PC-9 (cell line): ENCODE results near the gene WNT9A.

Experiments used
- EZH2 ChIP-seq: fragments of 200-600 bp; sonication (generic); IDR thresholded peaks from 2 replicates; pipeline ENCODE4 v1.8.0; 2017; ENCODE audit warnings: antibody characterized with exemption, low read depth
- TF ChIP-seq, protein P1 (sequence below): fragments of 200-600 bp; sonication (generic); conservative IDR thresholded peaks from 2 replicates; pipeline ENCODE4 v1.6.1; 2017; ENCODE audit warnings: mixed run types, antibody characterized with exemption, mild to moderate bottlenecking, moderate library complexity

DNA sequence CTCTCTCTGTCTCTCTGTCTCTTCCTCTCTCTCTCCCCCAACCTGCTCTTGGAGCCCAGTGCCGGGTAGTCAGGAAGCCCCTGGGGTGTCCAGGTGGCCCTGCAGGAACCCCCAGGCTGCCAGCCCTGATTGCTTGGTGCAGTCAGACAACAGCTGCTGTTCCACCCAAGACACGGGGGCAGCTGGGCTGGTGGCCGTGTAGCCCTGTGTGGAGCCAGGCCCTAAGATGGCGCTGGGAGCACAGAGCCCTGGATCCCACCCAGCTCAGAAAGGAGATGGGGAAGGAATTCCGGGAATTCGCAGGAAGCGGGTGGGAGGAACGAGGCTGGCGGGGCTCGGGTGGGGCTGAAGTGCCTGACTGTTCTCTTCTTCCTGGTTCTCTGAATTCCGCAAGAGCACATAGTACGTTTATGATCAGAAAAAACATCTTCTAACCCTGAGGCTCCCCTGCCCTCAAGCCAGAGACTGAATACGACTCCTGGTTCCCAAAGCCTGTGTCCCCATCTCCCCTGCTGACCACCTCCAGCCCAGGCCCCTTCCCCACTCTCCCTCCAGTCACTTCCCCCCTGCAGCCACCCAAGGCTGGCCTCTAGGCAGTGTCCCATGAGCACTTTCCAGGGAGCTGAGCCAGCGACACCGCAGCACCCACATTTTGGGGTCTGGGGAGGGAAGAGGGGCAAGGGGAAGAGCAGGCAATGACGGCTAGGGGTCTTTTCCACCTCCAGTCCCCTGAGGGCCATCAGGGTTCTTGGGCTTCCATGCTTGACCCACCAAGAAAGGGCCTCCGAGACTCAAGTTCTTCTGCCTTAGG, 55.0 kb downstream of the WNT9A start:
- TF ChIP-seq, protein P1, sequence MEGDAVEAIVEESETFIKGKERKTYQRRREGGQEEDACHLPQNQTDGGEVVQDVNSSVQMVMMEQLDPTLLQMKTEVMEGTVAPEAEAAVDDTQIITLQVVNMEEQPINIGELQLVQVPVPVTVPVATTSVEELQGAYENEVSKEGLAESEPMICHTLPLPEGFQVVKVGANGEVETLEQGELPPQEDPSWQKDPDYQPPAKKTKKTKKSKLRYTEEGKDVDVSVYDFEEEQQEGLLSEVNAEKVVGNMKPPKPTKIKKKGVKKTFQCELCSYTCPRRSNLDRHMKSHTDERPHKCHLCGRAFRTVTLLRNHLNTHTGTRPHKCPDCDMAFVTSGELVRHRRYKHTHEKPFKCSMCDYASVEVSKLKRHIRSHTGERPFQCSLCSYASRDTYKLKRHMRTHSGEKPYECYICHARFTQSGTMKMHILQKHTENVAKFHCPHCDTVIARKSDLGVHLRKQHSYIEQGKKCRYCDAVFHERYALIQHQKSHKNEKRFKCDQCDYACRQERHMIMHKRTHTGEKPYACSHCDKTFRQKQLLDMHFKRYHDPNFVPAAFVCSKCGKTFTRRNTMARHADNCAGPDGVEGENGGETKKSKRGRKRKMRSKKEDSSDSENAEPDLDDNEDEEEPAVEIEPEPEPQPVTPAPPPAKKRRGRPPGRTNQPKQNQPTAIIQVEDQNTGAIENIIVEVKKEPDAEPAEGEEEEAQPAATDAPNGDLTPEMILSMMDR, result no peak
- no peak for TF ChIP-seq EZH2
